Mucosa of gallbladder (tissue), 1 donor: ENCODE results near the gene METTL23. TPM values are rescaled to one million over a fixed set of nuclear protein-coding genes. Genes with fewer than 3 reads are reported as not detected.

ENCODE experiments used
- DNase-seq: peaks from one replicate; pipeline ENCODE4 v3.0.0-alpha.2; 2020; ENCODE audit warnings: low spot score
- total RNA-seq: library from RNA; stranded (reverse); gene quantifications from one replicate; pipeline ENCODE4 v1.2.1, GENCODE V29; 2021
- donor health status: DM: no; HTN: no; CAD: no.

Gene METTL23, protein sequence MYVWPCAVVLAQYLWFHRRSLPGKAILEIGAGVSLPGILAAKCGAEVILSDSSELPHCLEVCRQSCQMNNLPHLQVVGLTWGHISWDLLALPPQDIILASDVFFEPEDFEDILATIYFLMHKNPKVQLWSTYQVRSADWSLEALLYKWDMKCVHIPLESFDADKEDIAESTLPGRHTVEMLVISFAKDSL
- total RNA-seq = 35.0 TPM

DNA sequence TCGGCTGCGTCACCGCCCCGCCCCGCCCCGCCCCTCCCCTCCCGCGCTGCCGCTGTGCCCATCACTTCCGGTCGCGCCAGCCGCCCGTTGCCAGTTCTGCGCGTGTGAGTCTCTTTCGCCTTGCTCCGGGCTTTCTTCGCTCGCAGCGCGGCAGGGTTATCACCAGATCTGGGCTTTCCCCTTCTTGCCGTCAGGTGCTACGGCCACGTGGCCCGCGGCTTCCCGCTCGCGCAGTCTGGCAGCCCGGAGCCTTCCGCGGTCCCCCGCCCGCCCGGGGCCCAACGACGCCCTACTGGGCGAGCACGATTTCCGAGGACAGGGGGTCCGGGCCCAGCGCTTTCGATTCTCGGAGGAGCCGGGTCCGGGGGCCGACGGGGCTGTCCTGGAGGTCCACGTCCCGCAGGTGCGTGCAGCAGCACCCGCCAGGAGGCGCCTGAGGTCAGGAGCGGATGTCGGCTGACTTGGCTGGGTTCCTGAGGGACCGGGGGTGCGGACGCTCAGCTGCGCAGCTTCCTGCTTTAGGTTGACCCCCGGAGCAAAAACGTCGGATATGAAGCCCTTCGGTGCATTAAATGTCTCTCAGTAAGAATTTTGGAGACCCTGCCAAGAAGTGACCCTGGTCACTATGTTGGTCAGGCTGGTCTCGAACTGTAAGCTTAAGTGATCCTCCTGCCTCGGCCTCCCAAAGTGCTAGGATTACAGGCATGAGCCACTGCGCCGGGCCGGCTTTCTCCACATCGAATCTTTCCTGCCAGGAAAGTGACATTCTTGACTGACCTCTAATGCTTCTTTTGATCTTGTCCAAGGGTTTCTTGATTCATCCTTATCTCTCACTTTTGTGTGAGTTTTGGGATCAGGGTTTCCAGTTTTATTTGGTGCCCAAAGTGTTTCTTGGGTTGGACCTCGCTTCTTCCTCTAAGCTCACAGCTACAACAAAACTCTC lies at the start of gene METTL23:
METTL23 (plus strand) TSS at position 64 of the 943 bp plus-strand sequence. CDS start 2,872 bp downstream, outside the sequence.
- DNase-seq = peak; percentile 84

DNA sequence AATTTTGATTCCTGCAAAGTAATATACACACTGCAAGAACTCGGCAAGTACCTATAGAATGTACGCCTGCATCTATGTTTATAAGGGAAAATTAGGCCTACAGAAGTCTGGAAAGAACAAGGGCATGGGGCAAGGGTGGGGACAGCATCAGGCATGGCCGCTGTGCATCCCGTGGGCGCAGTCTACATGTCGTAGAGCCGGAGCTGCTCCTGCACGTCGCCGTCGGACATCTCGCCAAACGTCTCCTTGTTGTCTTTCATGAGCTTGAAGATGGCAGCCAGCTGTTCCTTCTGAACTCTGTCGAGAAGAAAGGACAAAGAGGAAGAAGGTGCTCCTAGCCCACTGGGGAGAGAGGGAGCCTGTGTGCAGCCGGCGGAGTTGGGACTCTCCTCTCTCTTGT lies 49.2 kb upstream of the METTL23 start:
- DNase-seq = no peak

DNA sequence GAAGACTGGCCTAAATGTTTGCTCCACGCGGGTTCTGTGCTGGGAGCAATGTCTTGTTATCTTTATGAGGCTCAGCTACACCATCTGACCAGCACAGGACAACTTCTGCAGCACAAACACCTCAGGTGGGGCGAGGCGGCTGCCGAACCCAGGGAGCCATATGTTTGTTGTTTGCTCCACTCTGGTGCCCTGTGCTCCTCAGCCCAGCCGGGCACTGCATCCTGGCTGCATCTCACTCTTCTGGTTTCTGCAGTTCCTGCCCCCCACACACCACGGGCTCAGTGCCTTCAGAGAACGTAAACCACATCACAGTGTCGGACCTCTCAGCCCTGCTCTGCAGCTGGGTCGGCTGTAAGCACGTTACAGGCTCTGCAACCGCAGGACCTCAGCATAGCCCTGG lies 48.3 kb upstream of the METTL23 start:
- DNase-seq = no peak

DNA sequence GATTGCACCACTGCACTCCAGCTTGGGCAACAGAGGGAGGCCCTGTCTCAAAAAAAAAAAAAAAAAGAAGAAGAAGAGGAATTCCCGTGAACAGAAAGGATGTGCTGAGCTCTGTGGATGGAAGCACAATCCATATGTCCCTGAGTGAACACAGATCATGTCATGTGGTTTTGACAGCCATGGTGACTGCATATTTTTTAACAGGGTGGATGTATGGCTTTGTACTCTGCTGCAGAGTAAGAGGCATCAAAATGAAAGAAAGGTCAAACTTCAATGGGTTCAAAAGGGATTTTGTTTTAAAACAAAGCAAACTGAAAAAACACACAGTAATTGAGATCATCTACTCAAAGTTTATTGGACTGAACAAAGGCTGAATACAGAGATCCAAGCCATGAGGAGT lies 47.4 kb upstream of the METTL23 start:
- no peak for DNase-seq

DNA sequence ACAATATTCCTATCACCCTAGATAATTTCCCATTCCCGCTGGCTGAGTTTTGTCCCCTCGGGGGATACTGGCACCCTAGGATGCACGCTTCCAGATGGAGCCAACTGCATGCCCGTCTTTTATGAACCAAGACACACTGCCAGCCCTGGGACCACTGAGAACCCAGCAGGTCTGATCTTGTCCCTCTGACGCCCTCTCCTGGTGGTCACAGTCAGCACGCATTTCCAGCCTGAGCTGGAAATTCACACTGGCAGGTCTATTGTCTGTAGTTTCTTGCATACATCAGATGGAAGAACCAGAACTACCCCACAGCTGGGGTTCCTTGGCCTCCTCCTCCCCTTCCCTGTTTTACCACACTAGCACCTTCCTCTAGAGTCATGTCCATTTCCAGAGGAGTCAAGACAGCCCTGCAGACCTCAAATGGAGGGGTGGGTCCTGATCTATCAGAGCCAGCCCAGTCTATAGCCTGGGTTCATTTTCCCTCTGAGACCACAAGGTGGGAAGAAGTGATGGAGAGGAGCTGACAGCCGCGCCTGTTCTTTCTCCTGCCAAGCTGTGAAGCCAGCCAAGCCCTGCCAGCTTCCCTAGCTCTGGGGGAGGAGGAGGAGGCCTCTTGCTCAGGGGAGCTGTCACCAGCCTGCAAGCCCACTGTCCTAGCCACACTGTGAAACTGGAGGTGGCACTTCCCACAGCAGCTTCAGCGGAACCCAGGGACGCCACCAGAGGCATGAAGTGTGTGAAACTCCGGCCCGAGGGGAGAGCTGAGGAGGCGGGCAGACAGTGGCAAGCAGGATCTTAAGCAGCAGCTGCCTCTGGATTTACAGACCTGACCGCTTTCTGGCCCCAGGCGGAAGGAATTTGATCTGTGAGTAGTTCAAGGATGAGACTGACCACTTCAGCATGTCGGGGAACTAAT lies 45.2 kb upstream of the METTL23 start:
- DNase-seq = peak; percentile 70

DNA sequence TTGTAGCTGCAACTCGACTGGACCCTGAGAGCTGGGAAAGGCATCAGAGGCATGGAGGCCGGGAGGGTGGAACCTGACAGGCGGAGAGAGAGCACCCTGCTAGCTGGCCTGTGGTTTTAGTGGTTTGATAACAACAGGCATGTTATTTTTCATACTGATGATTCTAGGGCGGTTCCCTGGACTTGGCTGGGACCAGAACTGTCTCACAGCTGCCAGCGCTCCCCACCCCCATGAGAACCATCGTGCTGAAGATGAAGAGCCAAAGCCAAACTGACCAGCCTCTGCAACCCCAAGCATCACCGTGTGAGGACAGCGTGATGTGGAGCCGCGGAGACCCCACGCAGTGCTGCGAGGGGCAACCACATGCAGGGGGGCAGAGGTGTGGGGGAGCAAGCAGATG lies 44.3 kb upstream of the METTL23 start:
- DNase-seq = no peak

DNA sequence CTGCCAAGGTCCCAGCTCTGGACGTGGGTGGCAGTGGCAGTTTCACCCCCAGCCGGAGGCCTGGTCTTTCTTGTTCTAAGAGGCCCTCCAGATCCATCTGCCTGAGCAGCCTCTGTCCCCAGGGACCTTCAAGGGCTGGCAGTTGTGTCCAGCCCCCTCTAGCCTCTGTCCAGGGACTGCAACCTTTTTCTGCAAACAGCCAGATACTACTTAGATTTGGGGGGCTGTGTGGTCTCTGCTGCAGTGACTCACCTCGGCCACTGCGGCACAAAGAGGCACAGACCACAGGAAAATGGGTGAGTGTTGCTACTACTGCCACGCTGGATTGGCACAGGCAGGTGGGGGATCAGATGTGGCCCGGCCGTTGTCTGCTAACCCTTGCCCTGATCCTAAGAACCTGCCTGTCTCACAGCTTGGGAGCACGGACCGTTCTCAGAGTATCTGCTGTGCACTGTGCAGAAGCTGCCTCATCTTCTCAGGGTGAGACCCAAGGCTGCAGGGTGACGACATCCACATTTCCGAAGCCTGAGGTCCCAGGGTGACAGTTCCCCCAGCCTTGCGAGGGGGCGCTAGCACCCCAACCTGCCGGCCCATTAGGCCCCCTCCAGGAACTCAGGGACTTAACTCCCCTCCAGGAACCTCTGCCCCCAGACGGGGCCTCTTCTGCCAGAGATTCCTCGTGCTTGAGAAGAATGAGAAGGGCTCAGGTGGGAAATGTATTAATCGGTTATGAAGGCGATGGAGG lies 43.5 kb upstream of the METTL23 start:
- no peak for DNase-seq

DNA sequence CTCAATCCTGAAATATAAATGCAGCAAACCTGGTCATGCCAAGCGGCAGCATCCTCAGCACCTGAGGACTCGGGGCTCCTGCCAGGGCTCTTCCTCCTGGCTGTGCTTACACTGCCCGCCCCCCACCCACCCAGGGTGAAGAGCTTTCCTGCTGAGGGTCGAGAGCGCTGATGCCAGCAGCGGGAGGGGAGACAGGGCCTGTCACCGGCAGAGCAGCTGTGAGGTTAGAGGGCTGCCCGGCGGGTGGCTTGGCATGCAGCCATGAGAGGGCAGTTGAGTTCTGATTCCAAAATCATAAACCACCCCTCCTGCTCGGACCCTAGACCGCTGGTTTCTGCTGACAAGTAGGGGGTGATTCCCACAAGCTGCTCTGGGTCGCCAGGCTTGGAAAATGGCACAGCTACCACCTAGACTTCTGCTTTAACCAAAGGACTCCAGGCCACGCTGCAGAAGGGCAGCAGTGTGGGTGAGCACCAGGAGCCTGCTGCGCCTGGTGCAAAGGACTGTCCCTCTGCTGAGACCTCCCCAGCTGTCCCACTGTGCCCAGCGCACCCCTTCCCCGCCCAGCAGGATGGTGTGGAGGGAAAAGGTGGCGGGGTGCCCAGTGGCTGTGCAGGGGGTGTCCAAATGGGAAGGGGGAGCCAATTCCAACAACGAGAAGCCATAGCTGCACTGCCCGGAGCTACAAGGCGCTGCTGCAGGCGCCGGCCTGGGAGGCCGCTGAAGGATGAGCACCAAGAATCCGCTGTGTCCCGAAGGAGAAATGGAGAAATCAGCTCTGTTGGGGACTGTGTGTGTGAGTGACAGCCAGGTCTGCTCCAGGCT lies 42.5 kb upstream of the METTL23 start:
- DNase-seq = no peak

DNA sequence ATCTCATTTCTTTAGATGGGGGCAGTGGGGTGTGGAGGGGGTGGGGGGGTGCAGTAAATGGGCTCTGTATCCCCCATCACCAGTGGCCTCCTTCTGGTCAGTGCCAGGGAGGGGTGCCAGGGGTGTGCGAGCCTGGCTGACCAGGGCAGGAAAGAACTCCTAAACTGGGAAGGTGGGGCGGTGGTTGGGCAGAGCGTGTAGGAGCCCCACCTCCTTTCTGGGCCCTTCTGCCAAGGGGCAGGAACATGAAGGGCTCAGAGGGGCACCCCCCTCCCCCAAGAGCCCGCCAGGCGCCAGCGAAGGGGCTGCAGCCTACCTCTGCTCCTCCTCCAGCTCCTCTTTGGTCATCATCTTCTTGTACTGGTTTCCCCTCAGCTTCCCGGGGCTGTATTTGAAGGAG lies 41.9 kb upstream of the METTL23 start:
- no peak for DNase-seq

DNA sequence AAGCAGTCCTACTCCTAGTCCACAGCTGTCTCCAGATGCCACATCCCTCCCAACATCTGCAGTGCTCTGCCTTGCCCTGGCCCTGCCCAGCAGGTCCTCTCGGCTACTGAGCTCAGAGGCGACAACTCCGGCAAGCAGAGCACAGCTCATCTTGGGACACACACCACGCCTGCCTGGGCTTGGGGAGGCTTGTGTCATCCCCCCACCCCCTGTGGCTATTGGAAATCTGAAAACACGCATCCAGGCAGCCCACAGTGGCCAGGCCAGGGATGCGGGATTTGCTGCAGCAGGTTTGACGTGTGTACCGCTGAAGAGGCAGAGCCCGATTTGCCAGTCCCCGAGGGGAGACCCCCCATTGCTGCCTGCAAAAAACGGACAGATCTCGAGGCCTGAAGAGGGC lies 41.3 kb upstream of the METTL23 start:
- no peak for DNase-seq

DNA sequence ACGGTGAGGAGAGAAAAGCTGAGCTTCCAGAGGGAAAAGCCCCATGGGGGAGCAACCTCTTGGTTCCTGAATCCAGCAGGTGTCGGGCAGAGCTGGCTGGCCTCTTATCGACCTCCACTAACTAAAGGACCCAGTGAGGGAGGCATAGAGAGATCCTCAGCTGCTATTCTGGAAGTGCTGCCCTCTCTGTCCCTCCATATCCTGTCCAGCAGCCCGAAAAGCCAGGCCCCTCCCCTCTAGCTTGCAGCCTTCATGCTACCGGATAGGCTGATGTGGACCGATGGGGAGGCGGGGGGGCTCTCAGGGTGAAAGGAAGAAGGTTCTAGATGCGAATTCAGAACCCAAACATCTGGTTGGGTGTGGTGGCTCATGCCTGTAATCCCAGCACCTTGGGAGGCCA lies 40.8 kb upstream of the METTL23 start:
- no peak for DNase-seq

DNA sequence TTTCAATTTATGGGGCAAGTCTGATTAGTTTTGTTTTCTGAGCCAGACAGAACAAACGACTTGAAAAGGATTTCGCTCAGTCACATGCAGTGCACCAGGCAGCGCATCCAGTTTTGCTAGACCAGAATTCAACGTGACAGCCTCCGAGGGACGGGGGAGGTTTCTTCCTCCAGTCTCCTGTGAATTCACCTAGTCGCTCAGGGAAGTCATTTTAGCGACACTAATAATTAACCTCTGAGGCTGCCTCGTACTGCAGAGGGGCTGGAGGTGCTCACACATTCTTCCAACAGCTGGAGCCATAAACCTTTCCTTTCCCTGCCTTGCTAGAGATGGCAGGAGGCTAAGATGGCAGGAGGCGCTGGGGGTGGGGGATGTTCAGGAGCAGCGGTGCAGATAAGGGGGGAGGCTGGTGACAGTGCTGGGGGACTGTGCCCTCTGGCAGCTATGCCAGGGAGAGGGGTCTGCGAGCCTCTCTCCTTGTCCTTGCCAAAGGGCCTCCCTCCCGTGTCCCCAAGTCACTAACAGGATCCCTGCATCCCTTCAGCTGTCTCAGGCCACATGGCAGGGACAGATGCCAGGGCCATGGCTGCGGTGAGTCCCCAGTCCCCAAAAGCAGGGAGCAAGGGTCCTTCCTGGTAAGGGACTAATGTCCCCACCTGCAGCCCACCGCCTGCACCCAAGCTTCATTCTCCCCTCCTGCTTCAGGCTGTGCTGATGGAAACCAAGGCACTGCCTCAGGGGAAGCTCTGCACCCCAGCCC lies 39.9 kb upstream of the METTL23 start:
- DNase-seq = no peak

DNA sequence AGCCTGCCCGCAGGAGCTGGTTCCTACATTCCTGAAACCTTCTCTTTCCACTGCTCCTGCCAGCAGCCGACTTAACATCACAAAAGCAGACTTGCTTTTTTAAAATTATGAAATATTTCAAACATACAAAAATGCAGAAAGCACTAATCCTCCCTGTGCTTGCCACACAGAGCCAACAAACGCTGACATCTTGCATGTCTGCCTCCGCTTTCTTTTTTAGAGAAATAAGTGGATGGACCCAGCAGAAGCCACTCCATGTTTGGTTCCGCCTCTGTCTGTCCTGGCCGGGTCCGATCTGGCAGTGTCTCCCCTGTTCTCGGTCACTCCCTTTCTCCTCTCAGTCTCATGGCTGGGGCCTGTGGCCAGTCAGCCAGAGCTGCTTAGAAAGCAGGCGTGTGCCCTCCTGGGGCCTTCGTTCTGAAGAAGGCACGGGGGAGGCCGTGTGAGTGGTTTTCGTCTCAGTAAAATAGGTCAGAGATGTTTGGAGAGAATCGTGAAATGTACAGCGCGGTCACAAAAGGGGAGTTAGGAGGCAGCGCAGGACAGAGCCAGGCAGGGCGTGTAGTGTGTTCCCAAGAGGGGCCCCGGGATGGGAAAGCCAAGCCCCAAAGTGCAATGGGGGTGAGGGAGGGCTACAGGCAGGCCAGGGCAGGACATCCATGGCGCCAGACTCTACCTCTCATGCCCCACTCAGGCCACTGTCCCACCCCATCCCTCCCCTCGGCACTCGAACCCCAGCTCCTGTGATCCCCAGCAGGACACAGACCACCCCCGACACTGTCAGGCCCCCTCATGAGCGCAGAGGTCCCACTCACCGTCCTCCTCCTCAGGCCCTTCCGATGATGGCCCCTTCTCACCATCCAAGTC lies 39.1 kb upstream of the METTL23 start:
- DNase-seq = peak; percentile 56

DNA sequence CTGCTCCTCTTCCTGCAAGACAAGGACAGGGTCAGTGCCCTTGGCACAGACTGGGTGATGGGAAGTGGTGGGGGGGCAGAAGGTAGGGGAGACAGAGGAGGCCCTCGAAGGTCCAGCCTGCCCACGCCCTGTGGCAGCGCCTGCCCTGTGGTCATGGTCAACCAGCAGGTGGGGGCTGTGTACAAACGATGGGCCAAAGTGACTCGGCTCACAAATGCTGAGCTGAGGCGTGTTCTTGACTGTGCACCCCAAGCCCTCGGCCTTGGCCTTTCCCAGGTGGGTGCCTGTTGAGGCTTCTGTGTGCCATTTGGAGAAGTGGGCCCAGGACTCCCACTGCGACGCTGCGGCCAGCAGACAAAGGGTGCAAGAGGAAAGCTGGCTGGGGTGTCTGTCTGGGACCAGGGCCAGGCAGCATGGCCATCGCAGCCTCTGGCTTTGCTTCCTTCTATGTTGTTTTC lies 38.4 kb upstream of the METTL23 start:
- DNase-seq = no peak

DNA sequence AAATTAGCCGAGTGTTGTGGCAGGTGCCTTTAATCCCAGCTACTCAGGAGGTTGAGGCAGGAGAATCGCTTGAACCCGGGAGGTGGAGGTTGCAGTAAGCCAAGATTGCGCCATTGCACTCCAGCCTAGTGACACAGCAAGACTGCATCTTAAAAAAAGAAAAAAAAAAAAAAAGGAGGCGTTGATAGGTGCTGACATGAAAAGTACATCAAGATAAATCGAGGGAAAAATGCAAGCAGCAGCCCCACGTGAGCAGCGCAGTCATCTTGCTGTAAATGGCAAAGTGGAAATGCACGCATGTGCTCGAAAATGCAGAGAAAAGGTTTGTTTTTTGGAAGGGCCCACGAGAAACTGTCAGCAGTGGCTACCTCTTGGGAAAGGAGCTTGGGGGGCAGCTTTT lies 36.8 kb upstream of the METTL23 start:
- DNase-seq = no peak

DNA sequence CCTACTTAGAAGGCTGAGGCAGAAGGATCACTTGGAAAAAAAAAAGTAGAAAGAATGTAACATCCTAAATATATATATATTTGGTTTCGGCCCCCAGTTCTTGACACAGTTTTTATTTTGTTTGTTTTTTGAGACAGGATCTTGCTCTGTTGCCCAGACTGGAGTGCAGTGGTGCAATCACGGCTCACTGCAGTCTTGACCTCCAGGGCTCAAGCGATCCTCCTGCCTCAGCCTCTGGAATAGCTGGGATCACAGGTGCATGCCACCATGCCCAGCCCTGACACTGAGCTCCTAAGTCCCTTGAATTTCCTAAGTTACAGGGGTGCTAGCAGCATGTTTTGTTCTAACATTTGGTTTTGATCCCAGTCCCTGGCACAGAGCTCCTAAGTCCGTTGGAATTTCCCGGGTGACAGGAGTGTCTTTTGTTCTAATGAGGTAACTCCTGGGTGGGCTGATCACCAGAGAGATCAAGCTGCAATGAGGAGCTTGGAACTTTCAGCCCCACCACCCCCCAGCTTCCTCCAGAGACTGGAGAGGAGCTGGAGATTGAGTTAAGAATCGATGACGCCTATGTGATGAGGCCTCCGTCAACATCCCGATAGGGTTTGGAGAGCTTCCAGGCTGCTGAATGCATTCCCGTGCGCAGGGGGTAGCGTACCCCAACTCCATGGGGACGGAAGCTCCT lies 35.9 kb upstream of the METTL23 start:
- no peak for DNase-seq

DNA sequence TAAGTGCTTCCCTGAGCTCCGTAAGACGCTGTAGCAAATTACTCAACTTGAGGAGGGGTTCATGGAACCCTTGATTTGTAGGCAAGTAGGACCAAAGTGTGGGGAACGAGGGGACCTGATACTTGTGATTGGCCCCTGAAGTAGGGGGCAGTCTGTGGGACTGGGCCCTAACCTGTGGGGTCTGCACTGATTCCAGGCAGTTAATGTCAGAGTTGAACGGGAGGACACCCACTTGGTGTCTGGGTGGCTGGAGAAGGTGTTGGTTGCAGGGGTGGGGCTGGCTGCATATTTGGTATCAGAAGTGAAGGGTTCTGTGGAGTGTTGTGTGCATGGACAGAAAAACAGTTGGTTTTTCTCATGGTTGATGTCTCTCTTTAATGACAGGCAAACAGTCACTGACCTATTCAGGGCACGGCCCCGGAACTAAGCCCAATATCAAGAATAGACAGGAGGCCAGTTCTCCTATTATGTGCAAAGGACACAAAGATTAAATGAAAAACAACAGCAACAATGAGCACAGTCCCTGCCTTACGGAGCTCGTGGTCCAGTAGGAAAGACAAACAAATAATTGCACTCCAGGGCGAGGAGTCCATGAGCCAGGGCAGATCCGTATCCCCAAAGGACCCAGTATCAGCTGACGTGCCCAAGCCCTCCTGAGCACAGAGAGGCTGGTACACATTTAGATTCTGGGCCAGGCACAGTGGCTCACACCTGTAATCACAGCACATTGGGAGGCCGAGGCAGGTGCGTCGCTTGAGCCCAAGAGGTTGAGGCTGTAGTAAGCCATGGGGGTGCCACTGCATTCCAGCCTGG lies 35.1 kb upstream of the METTL23 start:
- no peak for DNase-seq
